OCI-LY3 (cell line): ENCODE results near the gene NARF.
"Not testable (repeated sequence)": the region's sequence is repeated elsewhere in the genome, so short reads cannot be mapped to it uniquely, and the experiment has no call there.

Experiments used
- H2AFZ ChIP-seq: fragments of 200-600, 300-600 bp; shearing (Covaris generic); 2 replicates; pipeline ENCODE4 v1.6.0; 2014; ENCODE audit warnings: antibody characterized with exemption, low read depth, low read length
- H3K27ac ChIP-seq: fragments of 200-600, 300-600 bp; sonication (generic); 2 replicates; pipeline ENCODE4 v1.5.1; 2014; ENCODE audit warnings: mild to moderate bottlenecking, low read length, moderate library complexity, mixed read lengths
- H3K27me3 ChIP-seq: fragments of 200-600, 300-600 bp; sonication (generic); 2 replicates; pipeline ENCODE4 v1.6.1; 2014; ENCODE audit warnings: low read depth, low read length, mixed read lengths
- H3K36me3 ChIP-seq: fragments of 200-600, 300-600 bp; sonication (generic); replicated peaks from 2 replicates; pipeline ENCODE3; 2014; ENCODE audit warnings: low read depth, low read length, mixed read lengths
- H3K4me1 ChIP-seq: fragments of 300-600, 200-600 bp; sonication (generic); 2 replicates; pipeline ENCODE4 v1.6.1; 2014; ENCODE audit warnings: low read length, mixed read lengths
- H3K4me2 ChIP-seq: fragments of 200-600, 300-600 bp; sonication (generic); 2 replicates; pipeline ENCODE4 v1.6.1; 2014; ENCODE audit warnings: low read length, mixed read lengths
- H3K4me3 ChIP-seq: fragments of 300-600, 200-600 bp; sonication (generic); 2 replicates; pipeline ENCODE4 v1.5.1; 2014; ENCODE audit warnings: antibody characterized with exemption, mild to moderate bottlenecking, low read length, moderate library complexity
- H3K79me2 ChIP-seq: fragments of 300-600, 200-600 bp; shearing (Covaris generic); 2 replicates; pipeline ENCODE4 v1.6.1; 2014; ENCODE audit warnings: mild to moderate bottlenecking, low read length, mixed read lengths
- H3K9ac ChIP-seq: fragments of 300-600, 200-600 bp; shearing (Covaris generic); 2 replicates; pipeline ENCODE4 v1.6.0; 2014; ENCODE audit warnings: mild to moderate bottlenecking, low read length, moderate library complexity
- H3K9me3 ChIP-seq: fragments of 200-600, 300-600 bp; shearing (Covaris generic); 2 replicates; pipeline ENCODE4 v1.6.1; 2014; ENCODE audit warnings: low read length, mixed read lengths; ENCODE audit not compliant: insufficient read depth
- H4K20me1 ChIP-seq: fragments of 200-600, 300-600 bp; sonication (generic); 2 replicates; pipeline ENCODE4 v1.6.1; 2016; ENCODE audit warnings: low read length, mixed read lengths; ENCODE audit not compliant: insufficient read depth
- EZH2phosphoT487 ChIP-seq: fragments of 200-600 bp; shearing (Covaris generic); IDR thresholded peaks from 2 replicates; pipeline ENCODE4 v1.6.1; 2018; ENCODE audit warnings: antibody characterized with exemption, mixed run types, low read depth
- TF ChIP-seq, protein P1 (sequence below): fragments of 200-600, 300-600 bp; sonication (generic); IDR thresholded peaks from 2 replicates; pipeline ENCODE4 v1.5.1; 2014; ENCODE audit warnings: antibody characterized with exemption, low read length, low read depth

The NARF gene

DNA sequence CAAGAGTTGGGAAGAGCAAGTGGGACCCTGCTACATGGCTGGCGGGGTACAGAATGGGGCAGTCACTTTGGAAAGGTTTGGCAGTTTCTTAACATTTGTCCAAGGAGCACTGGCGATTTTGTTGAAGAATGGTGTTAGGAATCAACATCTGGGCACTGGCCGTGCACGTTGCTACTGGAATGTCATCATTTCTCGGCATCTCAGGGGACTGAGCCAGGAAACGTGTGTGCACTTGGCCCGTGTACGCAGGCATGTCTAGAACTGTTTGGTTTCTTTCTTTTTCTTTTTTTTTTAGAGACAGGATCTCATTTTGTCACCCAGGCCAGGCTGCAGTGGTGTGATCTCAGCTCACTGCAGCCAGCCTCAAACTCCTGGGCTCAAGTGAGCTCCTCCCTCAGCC, 43.7 kb downstream of the NARF start:
- Histone ChIP-seq H3K4me3 (no peak overlapping the region), H3K9me3 (no peaks in the 10 kb centered on the region), H3K36me3 (no peaks in the 10 kb centered on the region), H4K20me1 (no peaks in the 10 kb centered on the region), H2AFZ (no peak overlapping the region), H3K27me3 (no peaks in the 10 kb centered on the region), H3K9ac (no peak overlapping the region), H3K79me2 (no peaks in the 10 kb centered on the region), H3K27ac (no peak overlapping the region), H3K4me1 (peaks cover 4% of the 10 kb centered on the region), H3K4me2 (no peak overlapping the region)
- no peak for TF ChIP-seq EZH2phosphoT487
- TF ChIP-seq, protein P1, sequence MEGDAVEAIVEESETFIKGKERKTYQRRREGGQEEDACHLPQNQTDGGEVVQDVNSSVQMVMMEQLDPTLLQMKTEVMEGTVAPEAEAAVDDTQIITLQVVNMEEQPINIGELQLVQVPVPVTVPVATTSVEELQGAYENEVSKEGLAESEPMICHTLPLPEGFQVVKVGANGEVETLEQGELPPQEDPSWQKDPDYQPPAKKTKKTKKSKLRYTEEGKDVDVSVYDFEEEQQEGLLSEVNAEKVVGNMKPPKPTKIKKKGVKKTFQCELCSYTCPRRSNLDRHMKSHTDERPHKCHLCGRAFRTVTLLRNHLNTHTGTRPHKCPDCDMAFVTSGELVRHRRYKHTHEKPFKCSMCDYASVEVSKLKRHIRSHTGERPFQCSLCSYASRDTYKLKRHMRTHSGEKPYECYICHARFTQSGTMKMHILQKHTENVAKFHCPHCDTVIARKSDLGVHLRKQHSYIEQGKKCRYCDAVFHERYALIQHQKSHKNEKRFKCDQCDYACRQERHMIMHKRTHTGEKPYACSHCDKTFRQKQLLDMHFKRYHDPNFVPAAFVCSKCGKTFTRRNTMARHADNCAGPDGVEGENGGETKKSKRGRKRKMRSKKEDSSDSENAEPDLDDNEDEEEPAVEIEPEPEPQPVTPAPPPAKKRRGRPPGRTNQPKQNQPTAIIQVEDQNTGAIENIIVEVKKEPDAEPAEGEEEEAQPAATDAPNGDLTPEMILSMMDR, result no peak

DNA sequence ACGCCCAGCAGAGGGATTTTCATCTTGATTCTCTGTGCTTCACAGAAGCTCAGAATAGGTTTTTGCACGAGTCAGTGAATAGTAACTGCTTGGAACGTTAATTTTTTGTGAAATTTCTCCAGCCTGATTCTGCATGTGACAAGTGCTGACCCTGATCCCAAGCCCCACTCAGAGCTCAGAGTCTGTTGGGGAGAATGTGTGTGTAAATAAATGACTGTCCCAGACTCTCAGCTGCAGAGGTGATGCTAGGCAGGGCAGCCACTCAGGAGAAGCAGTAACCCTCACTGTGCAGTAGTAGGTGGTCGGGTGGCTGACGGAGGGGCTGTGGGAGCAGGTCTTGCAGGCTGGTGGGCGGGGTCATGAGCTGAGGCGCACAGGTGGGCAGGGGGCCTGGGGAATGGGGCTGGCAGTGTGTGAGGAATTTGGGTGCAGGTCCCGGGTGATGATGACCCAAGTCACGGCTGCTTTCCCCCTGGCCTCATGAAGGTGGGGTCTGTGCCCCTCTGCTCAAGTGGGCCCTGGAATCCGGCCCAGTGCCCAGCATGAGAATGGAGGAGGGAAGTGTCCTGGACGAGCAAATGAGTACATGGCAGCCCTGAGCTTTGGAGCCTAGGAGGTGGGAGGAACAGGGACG, 44.7 kb downstream of the NARF start:
- H3K4me2 ChIP-seq, result no peak overlapping the region
- no peak for TF ChIP-seq EZH2phosphoT487
- TF ChIP-seq, protein P1, result no peak
- H3K36me3 ChIP-seq, result no peaks in the 10 kb centered on the region
- H3K27me3 ChIP-seq, result no peaks in the 10 kb centered on the region
- H4K20me1 ChIP-seq, result no peaks in the 10 kb centered on the region
- peaks cover 4% of the 10 kb centered on the region for H3K4me1 ChIP-seq
- H3K79me2 ChIP-seq, result no peaks in the 10 kb centered on the region
- H3K4me3 ChIP-seq, result no peak overlapping the region
- H2AFZ ChIP-seq, result no peak overlapping the region
- no peaks in the 10 kb centered on the region for H3K9me3 ChIP-seq
- H3K9ac ChIP-seq, result no peak overlapping the region
- no peak overlapping the region for H3K27ac ChIP-seq

DNA sequence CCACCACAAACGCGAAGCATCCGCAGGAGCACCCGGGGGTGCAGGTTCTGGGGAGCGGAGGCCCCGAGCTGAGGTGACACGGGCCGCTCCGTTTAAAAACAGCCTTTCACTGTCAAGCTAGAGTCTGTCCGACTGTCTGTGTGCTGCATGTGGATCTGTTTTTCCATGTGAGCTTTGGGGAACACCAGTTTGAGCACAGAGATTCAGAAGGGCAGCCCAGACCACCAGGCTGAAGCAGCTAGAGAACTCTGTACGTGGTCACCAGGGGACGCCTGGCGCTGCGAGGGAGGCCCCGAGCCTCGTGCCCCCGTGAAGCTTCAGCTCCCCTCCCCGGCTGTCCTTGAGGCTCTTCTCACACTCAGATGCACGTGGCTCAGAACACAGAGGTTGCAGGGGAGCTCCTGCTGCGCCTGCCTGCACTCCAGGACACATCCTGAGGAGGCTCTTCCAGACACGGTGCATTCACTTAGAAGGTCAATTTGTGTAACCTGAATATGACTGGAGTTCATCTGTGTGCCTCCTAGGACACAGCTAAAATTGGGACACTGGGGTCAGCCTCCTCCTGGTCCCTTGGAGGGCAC, 45.3 kb downstream of the NARF start:
- peaks cover 4% of the 10 kb centered on the region for H3K4me1 ChIP-seq

DNA sequence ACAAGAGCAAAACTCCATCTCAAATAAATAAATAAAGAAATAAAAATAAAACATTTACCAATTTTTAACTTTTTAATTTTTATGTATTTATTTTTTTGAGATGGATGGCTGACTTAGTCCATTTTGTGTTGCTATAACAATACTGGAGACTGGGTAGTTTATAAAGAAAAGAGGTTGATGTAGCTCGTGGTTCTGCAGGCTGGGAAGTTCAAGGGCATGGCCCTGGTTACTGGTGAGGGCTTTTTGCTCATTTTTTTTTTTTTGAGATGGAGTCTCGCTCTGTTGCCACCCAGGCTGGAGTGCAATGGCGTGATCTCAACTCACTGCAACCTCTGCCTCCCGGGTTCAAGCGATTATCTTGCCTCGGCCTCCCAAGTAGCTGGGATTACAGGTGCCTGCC, 46.8 kb downstream of the NARF start:
- H3K27ac ChIP-seq, result no peak overlapping the region
- TF ChIP-seq, protein P1, result no peak
- TF ChIP-seq EZH2phosphoT487, result no peak
- H3K4me1 ChIP-seq, result peaks cover 4% of the 10 kb centered on the region
- H2AFZ ChIP-seq, result no peak overlapping the region
- no peak overlapping the region for H3K4me2 ChIP-seq
- no peaks in the 10 kb centered on the region for H4K20me1 ChIP-seq
- H3K27me3 ChIP-seq, result no peaks in the 10 kb centered on the region
- no peak overlapping the region for H3K9ac ChIP-seq
- no peaks in the 10 kb centered on the region for H3K79me2 ChIP-seq
- H3K4me3 ChIP-seq, result no peak overlapping the region
- no peaks in the 10 kb centered on the region for H3K9me3 ChIP-seq
- no peaks in the 10 kb centered on the region for H3K36me3 ChIP-seq

More for the DNA sequence above, 45.3 kb downstream of the NARF start:
- no peaks in the 10 kb centered on the region for H3K9me3 ChIP-seq
- no peak overlapping the region for H2AFZ ChIP-seq
- no peak overlapping the region for H3K4me3 ChIP-seq
- no peak overlapping the region for H3K27ac ChIP-seq
- no peaks in the 10 kb centered on the region for H3K79me2 ChIP-seq
- H3K4me2 ChIP-seq, result no peak overlapping the region
- H4K20me1 ChIP-seq, result no peaks in the 10 kb centered on the region
- H3K36me3 ChIP-seq, result no peaks in the 10 kb centered on the region
- no peak overlapping the region for H3K9ac ChIP-seq
- TF ChIP-seq, protein P1, result no peak
- H3K27me3 ChIP-seq, result no peaks in the 10 kb centered on the region

DNA sequence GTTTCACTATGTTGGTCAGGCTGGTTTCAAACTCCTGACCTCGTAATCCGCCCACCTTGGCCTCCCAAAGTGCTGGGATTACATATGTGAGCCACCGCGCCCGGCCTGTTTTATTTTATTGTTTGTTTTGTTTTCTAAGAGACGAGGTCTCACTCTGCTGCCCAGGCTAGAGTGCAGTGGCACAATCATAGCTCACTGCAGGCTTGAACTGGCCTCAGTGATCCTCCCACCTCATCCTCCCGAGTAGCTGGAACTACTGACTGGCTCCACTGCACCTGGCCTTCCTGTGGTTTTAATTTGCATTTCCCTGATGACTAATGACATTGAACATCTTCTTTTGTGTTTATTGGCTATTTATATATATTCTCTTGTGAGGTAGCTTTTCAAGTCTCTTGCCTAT, 47.9 kb downstream of the NARF start:
- not testable (repeated sequence) for H3K27ac ChIP-seq, H4K20me1 ChIP-seq, H3K9ac ChIP-seq, H3K27me3 ChIP-seq, H3K36me3 ChIP-seq, H3K4me3 ChIP-seq, H3K4me1 ChIP-seq, H3K4me2 ChIP-seq, H3K79me2 ChIP-seq, H2AFZ ChIP-seq, H3K9me3 ChIP-seq
